ENCODE data around the gene KCNAB1.

The KCNAB1 gene

DNA sequence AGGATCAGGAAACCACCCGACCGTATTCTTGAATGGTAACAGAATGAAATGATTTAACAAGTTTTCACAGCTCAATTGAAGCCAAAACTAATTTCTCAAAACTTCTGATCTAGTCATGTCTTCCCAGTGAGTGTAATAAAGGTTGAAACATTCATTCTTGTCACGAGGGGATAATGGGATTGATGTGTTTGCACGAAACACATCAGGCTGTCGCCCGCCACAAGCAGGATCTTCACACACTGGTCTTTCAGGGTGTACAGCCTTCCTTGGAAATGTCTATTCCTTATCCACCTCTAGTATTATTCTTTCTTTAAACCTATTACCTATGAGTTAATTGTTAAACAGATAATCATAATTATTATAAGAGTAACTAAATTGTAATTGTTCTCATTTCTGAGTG lies 94.3 kb downstream of the KCNAB1 start:
- TF ChIP-seq, protein P1, sequence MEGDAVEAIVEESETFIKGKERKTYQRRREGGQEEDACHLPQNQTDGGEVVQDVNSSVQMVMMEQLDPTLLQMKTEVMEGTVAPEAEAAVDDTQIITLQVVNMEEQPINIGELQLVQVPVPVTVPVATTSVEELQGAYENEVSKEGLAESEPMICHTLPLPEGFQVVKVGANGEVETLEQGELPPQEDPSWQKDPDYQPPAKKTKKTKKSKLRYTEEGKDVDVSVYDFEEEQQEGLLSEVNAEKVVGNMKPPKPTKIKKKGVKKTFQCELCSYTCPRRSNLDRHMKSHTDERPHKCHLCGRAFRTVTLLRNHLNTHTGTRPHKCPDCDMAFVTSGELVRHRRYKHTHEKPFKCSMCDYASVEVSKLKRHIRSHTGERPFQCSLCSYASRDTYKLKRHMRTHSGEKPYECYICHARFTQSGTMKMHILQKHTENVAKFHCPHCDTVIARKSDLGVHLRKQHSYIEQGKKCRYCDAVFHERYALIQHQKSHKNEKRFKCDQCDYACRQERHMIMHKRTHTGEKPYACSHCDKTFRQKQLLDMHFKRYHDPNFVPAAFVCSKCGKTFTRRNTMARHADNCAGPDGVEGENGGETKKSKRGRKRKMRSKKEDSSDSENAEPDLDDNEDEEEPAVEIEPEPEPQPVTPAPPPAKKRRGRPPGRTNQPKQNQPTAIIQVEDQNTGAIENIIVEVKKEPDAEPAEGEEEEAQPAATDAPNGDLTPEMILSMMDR (IDR thresholded peaks at IDR 0.05): no peak

DNA sequence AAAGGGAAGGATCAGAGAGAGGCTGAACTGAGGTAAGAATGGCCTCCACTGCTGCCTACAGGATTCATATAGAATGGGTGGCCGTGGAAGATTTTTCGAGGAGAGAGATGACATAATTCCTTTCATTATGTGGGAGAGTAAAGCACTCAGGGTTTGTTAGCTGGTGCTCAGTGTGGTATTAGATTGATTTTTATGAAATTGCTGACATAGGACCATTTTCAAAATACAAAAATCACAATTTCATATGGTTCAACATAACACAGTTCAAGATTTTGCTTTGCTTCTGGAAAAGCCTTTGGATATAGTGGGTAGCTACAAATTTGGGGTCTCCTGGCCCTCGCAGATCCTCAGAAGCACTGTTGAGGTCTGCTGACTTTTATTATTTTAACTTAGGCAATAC lies 95.4 kb downstream of the KCNAB1 start:
- TF ChIP-seq, protein P1 (IDR thresholded peaks at IDR 0.05): no peak

DNA sequence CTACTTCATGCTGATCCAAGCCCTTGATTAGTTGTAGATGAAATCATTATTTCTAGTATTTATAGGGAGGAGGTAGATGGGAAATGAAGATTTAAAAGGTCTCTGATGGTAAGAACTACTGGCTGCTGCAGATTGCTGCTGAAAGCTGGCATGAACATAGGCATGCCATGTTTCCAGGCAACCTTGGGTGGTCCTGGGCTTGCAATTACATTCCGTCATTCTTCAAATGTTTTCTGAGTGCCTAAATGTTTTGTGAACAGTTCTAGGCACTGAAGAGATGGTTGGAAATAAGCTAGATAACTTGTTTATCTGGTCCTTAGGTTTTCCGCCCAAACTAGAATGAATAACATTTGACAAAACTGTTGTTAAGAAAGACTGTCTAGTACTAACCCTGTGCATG lies 95.8 kb downstream of the KCNAB1 start:
- TF ChIP-seq, protein P1 (IDR thresholded peaks at IDR 0.05): no peak

DNA sequence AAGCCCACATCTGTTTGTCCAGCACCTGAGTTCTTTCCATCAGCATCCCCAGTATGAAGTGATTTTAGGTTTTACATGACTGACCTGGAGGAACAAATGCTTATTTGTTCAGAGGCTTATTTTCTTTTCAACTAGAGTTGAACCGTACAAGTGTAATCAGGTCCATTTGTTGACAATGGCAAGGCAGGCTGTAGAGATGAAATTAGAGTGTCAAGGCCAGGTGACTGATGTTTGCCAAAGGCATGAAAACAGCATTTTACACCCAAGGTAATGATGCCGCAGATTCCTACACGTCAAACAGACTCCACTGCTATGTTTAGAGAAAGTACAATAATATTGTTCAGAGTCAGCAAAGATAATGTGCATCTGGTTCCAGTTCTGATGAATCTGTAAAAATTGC lies 96.5 kb downstream of the KCNAB1 start:
- TF ChIP-seq, protein P1 (IDR thresholded peaks at IDR 0.05): no peak

DNA sequence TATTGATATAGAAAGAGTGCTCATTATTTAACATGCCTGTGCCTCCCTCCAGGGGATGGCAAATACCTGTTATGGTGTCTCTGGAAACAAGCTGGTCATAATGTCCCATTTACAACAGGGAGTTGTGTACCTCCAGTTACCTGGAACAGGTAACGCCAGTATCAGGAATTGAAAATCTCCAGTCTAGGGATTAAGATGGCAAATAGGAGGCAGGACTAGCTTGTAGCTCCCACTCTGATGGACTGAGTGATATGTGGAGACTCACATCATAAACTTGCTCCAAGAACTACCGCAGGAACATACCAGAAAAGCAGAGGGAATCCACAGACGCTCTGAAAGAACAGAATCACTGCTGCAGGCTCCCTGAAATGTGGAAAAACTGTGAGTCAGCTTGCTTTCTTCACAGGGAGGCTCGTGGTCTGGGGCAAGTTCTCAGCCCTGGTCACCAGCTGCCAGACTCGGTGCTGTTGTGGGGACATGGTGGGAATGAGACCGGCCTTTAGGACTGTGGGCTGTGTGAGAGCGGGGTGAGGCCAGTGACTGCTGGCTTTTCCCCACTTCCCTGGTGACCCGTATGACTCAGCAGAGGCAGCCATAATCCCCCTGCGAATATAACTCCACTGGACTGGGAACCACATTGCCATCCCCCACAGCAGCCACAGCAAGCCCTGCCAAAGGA lies 97.4 kb downstream of the KCNAB1 start:
- TF ChIP-seq, protein P1 (IDR thresholded peaks at IDR 0.05): no peak

DNA sequence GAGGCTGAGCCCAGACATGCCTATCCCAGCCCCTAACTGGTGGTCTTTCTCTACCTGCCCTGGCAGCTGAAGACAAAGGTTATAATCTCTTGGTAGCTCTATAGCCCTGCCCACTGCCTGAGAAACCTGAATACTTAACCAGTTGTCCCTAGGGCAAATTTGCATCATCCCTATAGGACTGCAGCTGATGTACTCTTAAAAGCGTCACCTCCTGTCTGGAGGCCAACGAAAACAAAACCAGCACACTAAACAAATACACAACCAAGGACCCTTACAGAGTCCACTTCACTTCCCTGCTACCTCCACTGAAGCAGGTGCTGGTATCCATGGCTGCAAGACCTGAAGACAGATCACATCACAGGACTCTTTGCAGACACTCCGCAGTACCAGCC lies 98.0 kb downstream of the KCNAB1 start:
- TF ChIP-seq, protein P1 (IDR thresholded peaks at IDR 0.05): no peak

- TF ChIP-seq, protein P1 (IDR thresholded peaks at IDR 0.05): no peak
These were observed 106.5 kb downstream of the KCNAB1 start for GRCh38 chr3:156226676-156227420.
